Spleen (tissue), 11 donors: ENCODE data around the gene MAPK10. TPM values are rescaled to one million over a fixed set of nuclear protein-coding genes. Genes with fewer than 3 reads are reported as not detected.
"Not testable (repeated sequence)": the region's sequence is repeated elsewhere in the genome, so short reads cannot be mapped to it uniquely, and the experiment has no call there.

Experiments used
- DNase-seq: peaks from one replicate; pipeline ENCODE4 v3.0.0-alpha.2; 2020
- H3K27ac ChIP-seq, 8 donors: fragments of 200-600 bp; sonication (generic) in 7 of 8; 1 replicate in 4 of 8; 2 replicates in 4 of 8; pipeline versions ENCODE4 v1.5.0 to v1.8.0; 2016 to 2021; ENCODE audit warnings: inconsistent platforms in 4 of 8, mild to moderate bottlenecking in 4 of 8, moderate library complexity in 1 of 8
- H3K27me3 ChIP-seq, 7 donors: fragments of 200-600 bp; sonication (generic) in 6 of 7; replicated peaks in 1 of 7; 1 replicate in 4 of 7; 2 replicates in 3 of 7; pipeline versions ENCODE4 v1.5.0 to v1.8.0; 2016 to 2021; ENCODE audit warnings: inconsistent platforms in 3 of 7, mild to moderate bottlenecking in 1 of 7
- H3K36me3 ChIP-seq, 6 donors: fragments of 200-600 bp; sonication (generic) in 5 of 6; 1 replicate in 4 of 6; 2 replicates in 2 of 6; pipeline versions ENCODE4 v1.5.0 to v1.8.0; 2016 to 2021; ENCODE audit warnings: inconsistent platforms in 2 of 6
- H3K4me1 ChIP-seq, 6 donors: fragments of 200-600 bp; sonication (generic) in 5 of 6; 1 replicate in 3 of 6; 2 replicates in 3 of 6; pipeline versions ENCODE4 v1.5.0 to v1.8.0; 2016 to 2021; ENCODE audit warnings: inconsistent platforms in 3 of 6
- H3K4me3 ChIP-seq, 8 donors: fragments of 200-600 bp; sonication (generic) in 7 of 8; 1 replicate in 4 of 8; 2 replicates in 4 of 8; pipeline versions ENCODE4 v1.5.0 to v1.8.0; 2016 to 2021; ENCODE audit warnings: inconsistent platforms in 4 of 8, mild to moderate bottlenecking in 4 of 8, moderate library complexity in 2 of 8
- H3K9me3 ChIP-seq, 8 donors: fragments of 200-600 bp; sonication (generic) in 7 of 8; 1 replicate in 4 of 8; 2 replicates in 4 of 8; pipeline versions ENCODE4 v1.5.0 to v1.8.0; 2016 to 2021; ENCODE audit warnings: inconsistent platforms in 4 of 8
- POLR2A ChIP-seq, 3 donors: fragments of 450-650 bp; IDR thresholded peaks; one replicate each; pipeline ENCODE4 v1.5.1; 2017; ENCODE audit warnings: antibody characterized with exemption in 3 of 3, mild to moderate bottlenecking in 1 of 3
- POLR2AphosphoS5 ChIP-seq, 3 donors: sonication (generic); formaldehyde crosslinking; IDR thresholded peaks; one replicate each; pipeline ENCODE4 v1.5.1; 2017; ENCODE audit warnings: antibody characterized with exemption in 3 of 3
- WGBS, 5 donors: extraction: QIAGEN DNeasy Blood & Tissue Kit in 3 of 5; methylation state at CpG; one replicate each; pipeline versions ENCODE4 v1.1.5 to v1.1.7; 2013 to 2018; 5-methylcytosine and 5-hydroxymethylcytosine counted together
- intact Hi-C: fragments of 100-400 bp; cut with DNase I; formaldehyde crosslinking; loops from one replicate; pipeline ENCODE4 v1.15.0; 2023; ENCODE audit warnings: low total_unique reads
- polyA plus RNA-seq, 3 donors: library from polyadenylated mRNA; stranded (reverse); fragments of 200-250 nt; gene quantifications; one replicate each; pipeline ENCODE4 v1.2.1, GENCODE V29; 2013
- total RNA-seq, 7 donors: library from RNA; depleted of rRNA in 3 of 7; stranded (reverse); fragments of >200 nt in 3 of 7; fragmentation: NEBNext Ultra II Directional in 4 of 7; extraction: Animal tissue kit (Norgen Biotek cat#: 25700) in 4 of 7; gene quantifications; one replicate each; pipeline versions ENCODE4 v1.1.0 to v1.2.1, GENCODE V29; 2016 to 2021
- TF ChIP-seq, protein P1 (sequence below), 11 experiments: fragments of 200-600 bp in 7 of 11; fragments of 450-650 bp in 4 of 11; sonication (generic) in 4 of 11; IDR thresholded peaks in 8 of 11; conservative IDR thresholded peaks in 3 of 11; 1 replicate in 7 of 11; 2 replicates in 4 of 11; pipeline versions ENCODE4 v1.4.0 to v1.8.0; 2016 to 2021; ENCODE audit warnings: antibody characterized with exemption in 11 of 11, inconsistent platforms in 4 of 11, mild to moderate bottlenecking in 1 of 11
- donor health status: healthy with polysubstance abuse.
- donor health status: DM: no; HTN: no; CAD: no; lungs with moderate emphysema.
- donor health status: DM: no; HTN: no; CAD: no.
- donor health status: Bipolar disorder and iron deficiency.
- donor health status: healthy.
- donor health status: DM: no; HTN: no; CAD: no.
- donor health status: DM: yes; HTN: yes; CAD: no.

The MAPK10 gene
- total and polyA plus RNA-seq, 10 donors, result 3.0 to 40.6 (median 15.2) TPM

DNA sequence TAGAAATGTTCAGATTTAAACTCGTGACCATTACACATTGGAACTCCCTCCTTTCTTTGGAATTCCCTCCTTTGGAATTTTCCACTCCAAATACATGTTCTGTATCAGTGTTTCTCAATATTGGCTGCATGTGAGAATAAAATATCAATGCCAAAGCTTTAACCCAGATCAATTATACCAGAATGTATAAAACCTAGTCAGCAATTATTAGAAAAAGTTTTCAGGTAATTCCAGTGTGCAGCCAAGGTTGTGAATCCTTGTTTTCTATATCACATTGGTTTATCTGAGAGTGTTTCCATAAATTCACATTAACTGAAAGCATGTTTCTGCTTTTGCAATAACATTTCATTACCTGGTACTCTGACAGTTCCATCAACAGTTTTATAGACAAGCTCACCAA lies 394.3 kb downstream of the MAPK10 start:
- WGBS, 5 donors, result 79 to 86% (median 82%) methylated on average over 1 of the region's 1 CpG
- H3K4me3 ChIP-seq, result no peak overlapping the region
- H3K27me3 ChIP-seq, result no peaks in the 10 kb centered on the region
- intact Hi-C loops, result loop anchor here (10.0 kb wide), 1 partner anchor 821 kb away; no protein-coding TSS in a partner anchor
- no peak for DNase-seq
- TF ChIP-seq POLR2AphosphoS5 (IDR thresholded peaks at IDR 0.05) (no peak), POLR2A (IDR thresholded peaks at IDR 0.05) (no peak)
- TF ChIP-seq, protein P1, sequence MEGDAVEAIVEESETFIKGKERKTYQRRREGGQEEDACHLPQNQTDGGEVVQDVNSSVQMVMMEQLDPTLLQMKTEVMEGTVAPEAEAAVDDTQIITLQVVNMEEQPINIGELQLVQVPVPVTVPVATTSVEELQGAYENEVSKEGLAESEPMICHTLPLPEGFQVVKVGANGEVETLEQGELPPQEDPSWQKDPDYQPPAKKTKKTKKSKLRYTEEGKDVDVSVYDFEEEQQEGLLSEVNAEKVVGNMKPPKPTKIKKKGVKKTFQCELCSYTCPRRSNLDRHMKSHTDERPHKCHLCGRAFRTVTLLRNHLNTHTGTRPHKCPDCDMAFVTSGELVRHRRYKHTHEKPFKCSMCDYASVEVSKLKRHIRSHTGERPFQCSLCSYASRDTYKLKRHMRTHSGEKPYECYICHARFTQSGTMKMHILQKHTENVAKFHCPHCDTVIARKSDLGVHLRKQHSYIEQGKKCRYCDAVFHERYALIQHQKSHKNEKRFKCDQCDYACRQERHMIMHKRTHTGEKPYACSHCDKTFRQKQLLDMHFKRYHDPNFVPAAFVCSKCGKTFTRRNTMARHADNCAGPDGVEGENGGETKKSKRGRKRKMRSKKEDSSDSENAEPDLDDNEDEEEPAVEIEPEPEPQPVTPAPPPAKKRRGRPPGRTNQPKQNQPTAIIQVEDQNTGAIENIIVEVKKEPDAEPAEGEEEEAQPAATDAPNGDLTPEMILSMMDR (IDR thresholded peaks at IDR 0.05 in 8 of 11, conservative IDR thresholded peaks at IDR 0.05 in 3 of 11), result no peak
- H3K36me3 ChIP-seq, result peaks cover 0 to 6% (median 0%) of the 10 kb centered on the region in 6 donors
- H3K9me3 ChIP-seq, result peaks cover 0 to 10% (median 0%) of the 10 kb centered on the region in 8 donors
- H3K27ac ChIP-seq, result no peak overlapping the region
- peaks cover 2 to 49% (median 29%) of the 10 kb centered on the region in 6 donors for H3K4me1 ChIP-seq

DNA sequence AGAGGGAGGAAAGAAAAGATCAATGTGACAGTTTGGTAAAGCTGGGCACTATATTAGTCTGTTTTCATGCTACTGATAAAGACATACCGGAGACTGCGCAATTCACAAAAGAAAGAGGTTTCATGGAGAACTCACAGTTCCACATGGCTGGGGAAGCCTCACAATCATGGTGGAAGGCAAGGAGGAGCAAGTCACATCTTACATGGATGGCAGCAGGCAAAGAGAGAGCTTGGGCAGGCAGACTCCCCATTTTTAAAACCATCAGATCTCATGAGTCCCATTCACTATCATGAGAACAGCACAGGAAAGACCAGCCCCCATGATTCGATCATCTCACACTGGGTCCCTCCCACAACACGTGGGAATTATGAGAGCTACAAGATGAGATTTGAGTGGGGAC lies 394.8 kb downstream of the MAPK10 start:
- not testable (repeated sequence) for H3K27ac ChIP-seq, DNase-seq, H3K36me3 ChIP-seq, H3K4me3 ChIP-seq, H3K27me3 ChIP-seq
- WGBS, 5 donors, result 88 to 94% (median 93%) methylated on average over 4 of the region's 4 CpGs
- Histone ChIP-seq H3K9me3 (peaks cover 0 to 10% (median 0%) of the 10 kb centered on the region in 8 donors), H3K4me1 (peaks cover 0 to 44% (median 29%) of the 10 kb centered on the region in 6 donors)
- intact Hi-C loops, result loop anchor here (10.0 kb wide), 1 partner anchor 820 kb away; no protein-coding TSS in a partner anchor

DNA sequence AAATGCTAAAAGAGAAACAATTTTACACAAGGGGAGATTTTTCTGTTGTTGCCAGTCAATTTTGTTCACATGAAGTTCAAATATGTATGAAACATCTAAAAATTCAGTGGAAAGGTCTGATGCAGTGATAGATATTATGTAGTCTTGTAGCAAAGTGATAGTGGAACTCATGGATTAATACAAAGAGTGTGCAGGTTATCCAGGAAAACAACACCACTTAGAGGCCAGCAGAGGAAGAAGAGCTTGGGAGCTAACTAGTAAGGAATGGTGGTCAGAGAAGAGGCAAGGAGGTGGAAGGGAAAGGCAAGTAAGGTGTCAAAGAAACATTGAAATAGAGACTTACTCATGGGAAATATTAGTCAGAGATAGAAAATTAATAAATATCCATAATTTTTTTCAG lies 395.6 kb downstream of the MAPK10 start:
- no peak for DNase-seq
- no peak overlapping the region for H3K27ac ChIP-seq
- intact Hi-C loops, result loop anchor here (10.0 kb wide), 1 partner anchor 819 kb away; no protein-coding TSS in a partner anchor
- peaks cover 0 to 37% (median 27%) of the 10 kb centered on the region in 6 donors for H3K4me1 ChIP-seq
- no peaks in the 10 kb centered on the region for H3K27me3 ChIP-seq
- TF ChIP-seq, protein P1 (IDR thresholded peaks at IDR 0.05 in 8 of 11, conservative IDR thresholded peaks at IDR 0.05 in 3 of 11), result no peak
- TF ChIP-seq POLR2A (IDR thresholded peaks at IDR 0.05), result no peak
- no peak for TF ChIP-seq POLR2AphosphoS5 (IDR thresholded peaks at IDR 0.05)
- peaks cover 0 to 7% (median 0%) of the 10 kb centered on the region in 6 donors for H3K36me3 ChIP-seq
- no peak overlapping the region for H3K4me3 ChIP-seq
- H3K9me3 ChIP-seq, result peaks cover 0 to 10% (median 0%) of the 10 kb centered on the region in 8 donors

DNA sequence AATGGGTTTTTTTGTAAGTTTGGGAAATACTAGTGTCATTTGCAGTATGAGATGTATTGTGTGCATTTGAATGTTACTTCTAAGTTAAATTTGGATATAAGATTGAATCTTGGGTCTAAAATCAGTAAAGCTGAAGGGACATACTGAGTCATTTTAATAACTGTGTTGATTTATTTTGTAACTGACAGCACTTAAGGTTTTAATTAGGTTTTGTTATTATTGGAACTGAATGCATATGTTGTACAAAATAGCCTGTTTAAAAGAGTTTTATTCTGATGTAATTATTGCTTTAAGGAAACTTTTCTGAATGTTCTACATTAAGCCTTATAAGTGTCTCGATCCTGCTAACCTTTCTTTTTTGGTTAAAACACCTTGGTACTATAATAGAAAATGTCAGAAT lies 396.6 kb downstream of the MAPK10 start:
- peaks cover 0 to 26% (median 18%) of the 10 kb centered on the region in 6 donors for H3K4me1 ChIP-seq
- no peaks in the 10 kb centered on the region for H3K27me3 ChIP-seq
- no peak for DNase-seq
- H3K27ac ChIP-seq, result no peak overlapping the region
- H3K4me3 ChIP-seq, result no peak overlapping the region
- intact Hi-C loops, result loop anchor here (10.0 kb wide), 1 partner anchor 818 kb away; no protein-coding TSS in a partner anchor
- peaks cover 0 to 10% (median 0%) of the 10 kb centered on the region in 8 donors for H3K9me3 ChIP-seq
- peaks cover 0 to 12% (median 0%) of the 10 kb centered on the region in 6 donors for H3K36me3 ChIP-seq
- 71 to 92% (median 89%) methylated on average over 1 of the region's 1 CpG for WGBS, 5 donors
- TF ChIP-seq POLR2A (IDR thresholded peaks at IDR 0.05), result no peak
- TF ChIP-seq, protein P1 (IDR thresholded peaks at IDR 0.05 in 8 of 11, conservative IDR thresholded peaks at IDR 0.05 in 3 of 11), result no peak
- no peak for TF ChIP-seq POLR2AphosphoS5 (IDR thresholded peaks at IDR 0.05)
